ENCODE data around the gene NPW. TPM values are rescaled to one million over a fixed set of nuclear protein-coding genes. Genes with fewer than 3 reads are reported as not detected.

The NPW gene
- total RNA-seq, 4 donors from 2014 or later = 2.8 to 9.1 TPM; not detected in 2

DNA sequence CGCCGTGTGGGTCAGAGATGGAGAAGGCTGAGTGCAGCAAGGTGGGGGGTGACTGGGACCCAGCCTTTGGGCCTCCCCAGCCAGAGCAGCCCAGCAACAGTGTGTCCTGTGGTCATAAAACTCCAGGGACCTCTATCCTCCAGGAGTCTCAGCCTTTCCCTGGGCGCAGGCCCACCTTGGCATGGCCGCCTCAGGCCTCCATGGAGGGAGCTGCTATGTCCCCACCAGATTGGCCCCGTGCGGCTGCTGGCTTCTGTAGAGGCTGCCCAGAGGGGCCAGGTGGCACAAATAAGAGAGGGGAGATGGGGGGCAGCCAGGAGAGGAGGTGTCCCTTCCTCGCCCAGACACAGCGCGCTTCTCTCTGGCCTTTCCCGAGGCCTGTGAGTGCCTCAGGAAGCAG is 32.4 kb upstream of the NPW start:
- H3K4me3 ChIP-seq = no peak overlapping the region
- H3K4me1 ChIP-seq = peaks cover 3 to 69% (median 31%) of the 10 kb centered on the region in 4 donors
- DNase-seq = no peak
- peaks cover 0 to 22% of the 10 kb centered on the region in 2 donors for H3K27me3 ChIP-seq
- no peak overlapping the region for H3K27ac ChIP-seq
- no peaks in the 10 kb centered on the region for H3K9me3 ChIP-seq
- TF ChIP-seq, protein P1, sequence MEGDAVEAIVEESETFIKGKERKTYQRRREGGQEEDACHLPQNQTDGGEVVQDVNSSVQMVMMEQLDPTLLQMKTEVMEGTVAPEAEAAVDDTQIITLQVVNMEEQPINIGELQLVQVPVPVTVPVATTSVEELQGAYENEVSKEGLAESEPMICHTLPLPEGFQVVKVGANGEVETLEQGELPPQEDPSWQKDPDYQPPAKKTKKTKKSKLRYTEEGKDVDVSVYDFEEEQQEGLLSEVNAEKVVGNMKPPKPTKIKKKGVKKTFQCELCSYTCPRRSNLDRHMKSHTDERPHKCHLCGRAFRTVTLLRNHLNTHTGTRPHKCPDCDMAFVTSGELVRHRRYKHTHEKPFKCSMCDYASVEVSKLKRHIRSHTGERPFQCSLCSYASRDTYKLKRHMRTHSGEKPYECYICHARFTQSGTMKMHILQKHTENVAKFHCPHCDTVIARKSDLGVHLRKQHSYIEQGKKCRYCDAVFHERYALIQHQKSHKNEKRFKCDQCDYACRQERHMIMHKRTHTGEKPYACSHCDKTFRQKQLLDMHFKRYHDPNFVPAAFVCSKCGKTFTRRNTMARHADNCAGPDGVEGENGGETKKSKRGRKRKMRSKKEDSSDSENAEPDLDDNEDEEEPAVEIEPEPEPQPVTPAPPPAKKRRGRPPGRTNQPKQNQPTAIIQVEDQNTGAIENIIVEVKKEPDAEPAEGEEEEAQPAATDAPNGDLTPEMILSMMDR (IDR thresholded peaks at IDR 0.05) = no peak
- TF ChIP-seq POLR2A (IDR thresholded peaks at IDR 0.05) = no peak
- H3K36me3 ChIP-seq = peaks cover 0 to 23% (median 0%) of the 10 kb centered on the region in 3 donors

DNA sequence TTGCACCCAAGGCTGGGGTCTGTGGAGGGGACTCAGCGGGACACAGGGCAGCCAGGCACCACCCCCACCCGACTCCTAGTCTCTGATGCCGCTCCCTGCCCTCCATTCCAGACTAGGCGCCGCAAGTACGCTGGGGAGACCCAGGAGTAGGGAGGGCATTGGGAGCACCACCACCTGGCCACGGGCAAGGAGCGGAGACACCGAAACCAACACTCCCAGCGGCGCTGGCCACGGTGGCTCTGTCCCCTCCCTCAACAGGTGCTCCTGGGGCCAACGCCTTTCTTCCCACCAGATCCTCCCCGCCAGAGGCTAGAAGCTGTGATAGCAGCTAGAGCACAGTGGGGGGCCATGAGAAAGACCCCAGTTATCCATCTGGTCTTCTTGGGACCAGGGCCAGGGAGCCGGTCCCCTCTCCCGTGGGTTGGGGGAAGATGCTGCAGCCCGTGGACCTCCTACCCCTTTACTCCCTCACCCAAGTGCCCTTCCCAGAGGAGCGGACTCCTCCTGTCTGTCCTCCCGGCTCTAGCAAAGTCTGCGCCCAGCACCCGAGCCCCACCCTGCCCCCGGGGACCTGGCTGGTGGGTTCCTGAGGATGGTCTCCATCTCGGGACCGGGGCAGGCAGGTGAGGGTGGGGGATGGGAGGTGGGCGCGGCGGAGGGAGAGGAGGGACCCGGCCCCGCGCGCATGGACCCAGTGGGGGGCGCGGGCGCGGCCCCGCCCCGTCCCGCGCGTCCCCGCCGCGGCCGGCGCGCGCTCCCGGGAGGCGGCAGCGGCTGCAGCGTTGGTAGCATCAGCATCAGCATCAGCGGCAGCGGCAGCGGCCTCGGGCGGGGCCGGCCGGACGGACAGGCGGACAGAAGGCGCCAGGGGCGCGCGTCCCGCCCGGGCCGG is 30.1 kb upstream of the NPW start, which contains the start of gene SYNGR3:
Gene SYNGR3, plus strand, starts transcription at position 762 of the 892 bp plus-strand sequence. CDS start 133 bp downstream, outside the sequence.
- DNase-seq = peak in 1 of 3 donors; percentile 23
- H3K4me3 ChIP-seq = peak within 1 kb of the TSS; percentile 46 to 71 (median 52)
- peaks cover 3 to 57% (median 24%) of the 10 kb centered on the region in 4 donors for H3K4me1 ChIP-seq
- peak within 1 kb of the TSS; percentile 4 to 85 (median 80) for H3K27ac ChIP-seq
- TF ChIP-seq, protein P1 (IDR thresholded peaks at IDR 0.05) = no peak
- TF ChIP-seq POLR2A (IDR thresholded peaks at IDR 0.05) = no peak
- peaks cover 0 to 23% (median 0%) of the 10 kb centered on the region in 3 donors for H3K36me3 ChIP-seq
- H3K27me3 ChIP-seq = peaks cover 0 to 22% of the 10 kb centered on the region in 2 donors
- peaks cover 0 to 4% (median 0%) of the 10 kb centered on the region in 4 donors for H3K9me3 ChIP-seq

- Histone ChIP-seq H3K4me1 (peaks cover 3 to 51% (median 20%) of the 10 kb centered on the region in 4 donors), H3K27ac (peak overlapping the region in 3 of 4 donors; percentile 4 to 85 (median 81)), H3K4me3 (peak overlapping the region; percentile 46 to 71 (median 52)), H3K36me3 (peaks cover 0 to 23% (median 0%) of the 10 kb centered on the region in 3 donors), H3K27me3 (peaks cover 0 to 22% of the 10 kb centered on the region in 2 donors), H3K9me3 (peaks cover 0 to 4% (median 0%) of the 10 kb centered on the region in 4 donors)
- TF ChIP-seq, protein P1 (IDR thresholded peaks at IDR 0.05) = no peak
- no peak for TF ChIP-seq POLR2A (IDR thresholded peaks at IDR 0.05)
- DNase-seq = no peak
Measured at GRCh38 chr16:1990101-1990350, 29.6 kb upstream of the NPW start.

DNA sequence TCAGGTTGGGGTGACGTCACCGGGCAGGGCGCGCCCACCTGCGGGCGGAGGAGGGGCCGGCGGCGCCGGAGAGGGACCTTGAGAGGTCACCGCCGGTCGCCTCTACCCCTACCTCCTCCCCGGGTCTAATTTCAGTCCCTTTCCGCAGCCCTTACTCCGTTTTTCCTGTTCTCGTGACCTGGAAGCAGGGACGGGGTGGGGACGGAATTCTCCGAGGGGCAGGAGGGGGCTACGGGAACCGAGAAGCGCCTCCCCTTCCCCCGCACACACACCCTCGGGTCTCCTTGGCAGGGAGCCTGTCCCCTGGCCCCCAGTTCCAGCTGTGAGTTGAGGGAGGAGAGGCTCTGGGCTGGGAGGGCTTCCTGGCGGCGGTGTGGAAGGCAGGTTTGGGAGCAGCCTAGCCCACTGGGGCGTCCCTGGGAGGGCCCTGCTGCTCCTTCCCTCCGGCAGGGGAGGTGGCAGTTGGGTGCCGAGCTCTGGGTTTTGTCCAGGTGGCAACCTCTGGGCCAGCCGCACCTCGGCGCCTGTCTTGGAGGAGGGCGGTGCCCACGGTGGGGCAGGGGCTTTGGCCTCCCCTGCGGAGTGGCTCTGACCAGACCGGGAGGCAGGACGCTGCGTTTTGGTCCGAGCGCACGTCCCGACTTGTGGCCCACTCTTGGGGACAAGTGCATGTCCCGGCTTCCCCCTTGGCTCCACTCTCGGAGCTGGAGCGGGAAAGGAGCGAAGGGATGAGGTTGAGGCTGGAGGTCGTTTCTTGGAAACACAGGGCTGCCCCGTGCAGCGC is 29.0 kb upstream of the NPW start:
- peak in 2 of 3 donors; percentile 86 to 90 for DNase-seq
- peaks cover 0 to 22% of the 10 kb centered on the region in 2 donors for H3K27me3 ChIP-seq
- H3K36me3 ChIP-seq = peaks cover 0 to 22% (median 0%) of the 10 kb centered on the region in 3 donors
- H3K4me1 ChIP-seq = peaks cover 3 to 46% (median 16%) of the 10 kb centered on the region in 4 donors
- peak overlapping the region; percentile 4 to 85 (median 80) for H3K27ac ChIP-seq
- peaks cover 0 to 4% (median 0%) of the 10 kb centered on the region in 4 donors for H3K9me3 ChIP-seq
- peak overlapping the region; percentile 46 to 71 (median 52) for H3K4me3 ChIP-seq
- TF ChIP-seq, protein P1 (IDR thresholded peaks at IDR 0.05) = no peak
- TF ChIP-seq POLR2A (IDR thresholded peaks at IDR 0.05) = no peak

DNA sequence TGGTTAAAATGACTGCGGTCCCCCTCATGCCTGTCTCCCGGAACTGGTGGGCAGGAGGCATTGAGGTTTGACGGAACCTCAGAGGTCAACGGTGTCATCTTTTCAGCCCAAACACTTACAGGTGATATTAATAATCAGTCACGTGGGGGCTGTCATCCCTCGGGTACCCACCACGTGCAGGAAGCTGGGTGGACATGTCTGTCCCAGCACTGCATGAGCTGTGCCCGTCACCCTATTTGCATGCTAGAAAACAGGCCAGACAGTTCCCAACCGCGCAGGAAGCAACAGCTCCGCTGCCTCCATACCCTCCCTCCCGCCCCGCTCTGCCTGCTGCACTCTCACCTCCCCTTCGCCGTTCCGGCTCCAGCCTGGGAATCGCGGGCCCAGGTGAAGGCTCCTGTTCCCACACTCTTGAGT is 28.4 kb upstream of the NPW start:
- no peak for TF ChIP-seq POLR2A (IDR thresholded peaks at IDR 0.05)
- TF ChIP-seq, protein P1 (IDR thresholded peaks at IDR 0.05) = no peak
- H3K9me3 ChIP-seq = peaks cover 0 to 4% (median 0%) of the 10 kb centered on the region in 4 donors
- peak overlapping the region; percentile 38 to 71 (median 46) for H3K4me3 ChIP-seq
- peak in 2 of 3 donors; percentile 93 for DNase-seq
- peak overlapping the region; percentile 18 to 85 (median 80) for H3K27ac ChIP-seq
- peaks cover 3 to 40% (median 15%) of the 10 kb centered on the region in 4 donors for H3K4me1 ChIP-seq
- peaks cover 0 to 22% of the 10 kb centered on the region in 2 donors for H3K27me3 ChIP-seq
- H3K36me3 ChIP-seq = peaks cover 0 to 16% (median 0%) of the 10 kb centered on the region in 3 donors

Data from Peyer's patch (tissue), 4 donors.